Activated CD8-positive, alpha-beta memory T cell treated with anti-CD3 and anti-CD28 coated beads, Interleukin-2, amount 50 U/mL, for 24 hours (primary cell): ENCODE results near the gene MAPK4.
"Not testable (repeated sequence)": the region's sequence is repeated elsewhere in the genome, so short reads cannot be mapped to it uniquely, and the experiment has no call there.

Source experiments
- DNase-seq: peaks from one replicate; pipeline ENCODE4 v3.0.0-alpha.2; 2020; ENCODE audit errors: extremely low read depth

MAPK4 gene

GRCh38 chr18:50559752-50560680 lies at the start of gene MAPK4:
MAPK4 (plus strand) TSS chr18:50560087; CDS start chr18:50663959, 103,872 bp downstream.
- no peak for DNase-seq

GRCh38 chr18:50517277-50517676 lies 42.6 kb upstream of the MAPK4 start:
- DNase-seq, result not testable (repeated sequence)

GRCh38 chr18:50518787-50519546 lies 40.9 kb upstream of the MAPK4 start:
- DNase-seq, result no peak

GRCh38 chr18:50523165-50523564 lies 36.7 kb upstream of the MAPK4 start:
- DNase-seq, result no peak

- DNase-seq, result no peak
These were observed 32.1 kb upstream of the MAPK4 start for GRCh38 chr18:50527636-50528307.

GRCh38 chr18:50528806-50529205 lies 31.1 kb upstream of the MAPK4 start:
- DNase-seq, result no peak

- DNase-seq, result not testable (repeated sequence)
These were observed 26.1 kb upstream of the MAPK4 start for GRCh38 chr18:50533822-50534221.

- DNase-seq, result not testable (repeated sequence)
These were observed 15.4 kb upstream of the MAPK4 start for GRCh38 chr18:50544476-50544875.

- DNase-seq, result no peak
These were observed 14.0 kb upstream of the MAPK4 start for GRCh38 chr18:50545936-50546335.

GRCh38 chr18:50548160-50548559 lies 11.7 kb upstream of the MAPK4 start:
- DNase-seq, result no peak

- not testable (repeated sequence) for DNase-seq
These were observed 8.2 kb upstream of the MAPK4 start for GRCh38 chr18:50551651-50552050.

- no peak for DNase-seq
These were observed 1.7 kb upstream of the MAPK4 start for GRCh38 chr18:50558157-50558556.

- DNase-seq, result no peak
These were observed 737 bp upstream of the MAPK4 start for GRCh38 chr18:50558948-50559751.

- DNase-seq, result no peak
These were observed 1.1 kb downstream of the MAPK4 start for GRCh38 chr18:50560681-50561629.

GRCh38 chr18:50562258-50562657 lies 2.4 kb downstream of the MAPK4 start:
- not testable (repeated sequence) for DNase-seq

GRCh38 chr18:50562686-50563085 lies 2.8 kb downstream of the MAPK4 start:
- DNase-seq, result no peak

- no peak for DNase-seq
These were observed 3.5 kb downstream of the MAPK4 start for GRCh38 chr18:50563376-50563775.

GRCh38 chr18:50569930-50570329 lies 10.0 kb downstream of the MAPK4 start:
- DNase-seq, result no peak

- DNase-seq, result no peak
These were observed 11.7 kb downstream of the MAPK4 start for GRCh38 chr18:50571606-50572005.

- DNase-seq, result not testable (repeated sequence)
These were observed 13.3 kb downstream of the MAPK4 start for GRCh38 chr18:50573196-50573595.
